Prostate gland (tissue), 2 donors: ENCODE results near the gene NUPR1.

Experiments
- CTCF ChIP-seq, 4 experiments: fragments of 200-600 bp in 2 of 4; fragments of 450-650 bp in 2 of 4; sonication (generic) in 2 of 4; IDR thresholded peaks; 1 replicate in 3 of 4; 2 replicates in 1 of 4; pipeline ENCODE4 v1.5.1; 2016 to 2019; ENCODE audit warnings: antibody characterized with exemption in 4 of 4, mild to moderate bottlenecking in 2 of 4, moderate library complexity in 2 of 4
- POLR2A ChIP-seq: fragments of 450-650 bp; IDR thresholded peaks from one replicate; pipeline ENCODE4 v1.6.1; 2016; ENCODE audit warnings: antibody characterized with exemption, mild to moderate bottlenecking
- POLR2AphosphoS5 ChIP-seq: sonication (generic); formaldehyde crosslinking; IDR thresholded peaks from one replicate; pipeline ENCODE4 v1.6.1; 2017; ENCODE audit warnings: antibody characterized with exemption

DNA sequence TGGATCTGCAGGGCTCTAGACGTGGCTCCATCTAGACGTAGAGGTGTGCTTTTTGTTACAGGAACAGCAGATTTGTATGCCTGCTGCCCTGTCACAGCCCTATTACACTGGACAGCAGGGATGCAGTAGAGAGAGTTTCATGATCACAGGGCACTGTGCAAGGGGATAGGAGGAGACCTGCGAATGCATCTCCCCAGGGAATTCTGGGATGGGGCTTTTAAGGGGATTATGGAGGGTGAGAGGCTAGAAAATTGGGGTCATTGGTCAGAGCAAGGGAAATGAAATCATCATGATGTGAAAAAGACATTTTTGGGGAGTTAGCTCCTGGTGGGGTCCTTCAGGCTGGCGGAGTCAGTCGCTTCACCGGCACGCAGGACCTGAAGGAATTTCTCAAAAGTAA lies 3.9 kb upstream of the NUPR1 start:
- TF ChIP-seq POLR2AphosphoS5 (no peak), CTCF (IDR thresholded peaks at IDR 0.05) (no peak), POLR2A (no peak)
